ENCODE measurements around the gene NFATC2.

NFATC2 gene

DNA sequence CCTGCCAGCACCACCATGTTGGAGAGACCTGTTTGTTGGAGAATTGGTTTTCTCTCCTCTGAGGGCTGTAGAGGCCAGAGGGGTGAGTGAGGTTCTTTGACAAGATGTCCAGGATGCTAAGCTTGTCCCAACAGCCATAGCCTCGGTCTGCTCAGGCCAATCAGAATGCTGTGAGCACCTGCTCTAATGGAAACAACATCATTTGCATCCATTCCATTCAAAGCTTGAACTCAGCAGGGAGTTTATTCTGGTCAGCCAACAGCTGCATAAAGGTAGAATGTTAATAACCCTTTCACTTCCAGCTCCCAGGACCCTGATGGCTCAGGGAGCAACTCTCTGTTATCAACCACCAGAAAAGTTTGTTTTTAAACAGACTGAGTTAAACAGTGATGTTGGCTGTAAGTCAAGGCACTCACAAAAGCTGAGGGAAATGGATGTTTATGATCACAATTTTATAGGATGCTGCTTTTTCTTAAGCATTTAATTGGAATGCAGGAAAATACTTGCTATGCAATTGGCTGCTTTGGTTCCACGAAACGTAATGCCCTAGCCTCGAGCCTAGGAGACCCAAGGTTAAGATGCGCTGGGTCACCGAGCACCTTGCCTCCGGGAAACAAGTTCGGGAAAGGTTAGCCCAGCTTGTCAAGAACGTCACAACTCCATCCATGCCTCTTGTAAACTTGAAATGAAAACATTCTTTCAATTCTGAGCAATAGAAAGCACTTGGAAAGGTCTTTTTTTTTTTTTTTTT, 155.2 kb downstream of the NFATC2 start:
- H3K9ac ChIP-seq (ENCODE audit: insufficient read length, low read depth): no peak overlapping the region
- TF ChIP-seq ZNF274 (IDR thresholded peaks at IDR 0.05; ENCODE audit: low read depth, low read length) (no peak), SUZ12 (IDR thresholded peaks at IDR 0.05; ENCODE audit: extremely low read depth, insufficient read depth, insufficient read length) (no peak), YY1 (IDR thresholded peaks at IDR 0.05; ENCODE audit: insufficient read depth, insufficient read length) (no peak)
- H3K9me3 ChIP-seq (ENCODE audit: insufficient read depth, low read length): no peaks in the 10 kb centered on the region
- H3K4me1 ChIP-seq (ENCODE audit: insufficient read depth, insufficient read length): peaks cover 2% of the 10 kb centered on the region
- no peaks in the 10 kb centered on the region for H3K27me3 ChIP-seq (ENCODE audit: insufficient read depth, insufficient read length)
- DNase-seq (ENCODE audit: low read depth, low spot score): peak; percentile 78
- peaks cover 4% of the 10 kb centered on the region for H3K36me3 ChIP-seq (ENCODE audit: insufficient read depth, insufficient read length, low read length)
- no peak overlapping the region for H3K4me3 ChIP-seq (ENCODE audit: insufficient read length, low read depth)

GRCh38 chr20:51386586-51386985, 155.9 kb downstream of the NFATC2 start:
- no peaks in the 10 kb centered on the region for H3K27me3 ChIP-seq (ENCODE audit: insufficient read depth, insufficient read length)
- H3K4me1 ChIP-seq (ENCODE audit: insufficient read depth, insufficient read length): peaks cover 2% of the 10 kb centered on the region
- TF ChIP-seq ZNF274 (IDR thresholded peaks at IDR 0.05; ENCODE audit: low read depth, low read length) (no peak), YY1 (IDR thresholded peaks at IDR 0.05; ENCODE audit: insufficient read depth, insufficient read length) (no peak), SUZ12 (IDR thresholded peaks at IDR 0.05; ENCODE audit: extremely low read depth, insufficient read depth, insufficient read length) (no peak)
- no peak overlapping the region for H3K4me3 ChIP-seq (ENCODE audit: insufficient read length, low read depth)
- H3K36me3 ChIP-seq (ENCODE audit: insufficient read depth, insufficient read length, low read length): peaks cover 4% of the 10 kb centered on the region
- DNase-seq (ENCODE audit: low read depth, low spot score): no peak
- H3K9ac ChIP-seq (ENCODE audit: insufficient read length, low read depth): no peak overlapping the region
- no peaks in the 10 kb centered on the region for H3K9me3 ChIP-seq (ENCODE audit: insufficient read depth, low read length)

GRCh38 chr20:51385646-51386530, 156.6 kb downstream of the NFATC2 start:
- H3K36me3 ChIP-seq (ENCODE audit: insufficient read depth, insufficient read length, low read length): peaks cover under 1% of the 10 kb centered on the region
- no peaks in the 10 kb centered on the region for H3K27me3 ChIP-seq (ENCODE audit: insufficient read depth, insufficient read length)
- H3K4me1 ChIP-seq (ENCODE audit: insufficient read depth, insufficient read length): peaks cover 2% of the 10 kb centered on the region
- peak; percentile 62 for DNase-seq (ENCODE audit: low read depth, low spot score)
- no peak for TF ChIP-seq SUZ12 (IDR thresholded peaks at IDR 0.05; ENCODE audit: extremely low read depth, insufficient read depth, insufficient read length)
- TF ChIP-seq ZNF274 (IDR thresholded peaks at IDR 0.05; ENCODE audit: low read depth, low read length): no peak
- TF ChIP-seq YY1 (IDR thresholded peaks at IDR 0.05; ENCODE audit: insufficient read depth, insufficient read length): no peak
- no peak overlapping the region for H3K4me3 ChIP-seq (ENCODE audit: insufficient read length, low read depth)
- H3K9ac ChIP-seq (ENCODE audit: insufficient read length, low read depth): no peak overlapping the region
- no peaks in the 10 kb centered on the region for H3K9me3 ChIP-seq (ENCODE audit: insufficient read depth, low read length)

DNA sequence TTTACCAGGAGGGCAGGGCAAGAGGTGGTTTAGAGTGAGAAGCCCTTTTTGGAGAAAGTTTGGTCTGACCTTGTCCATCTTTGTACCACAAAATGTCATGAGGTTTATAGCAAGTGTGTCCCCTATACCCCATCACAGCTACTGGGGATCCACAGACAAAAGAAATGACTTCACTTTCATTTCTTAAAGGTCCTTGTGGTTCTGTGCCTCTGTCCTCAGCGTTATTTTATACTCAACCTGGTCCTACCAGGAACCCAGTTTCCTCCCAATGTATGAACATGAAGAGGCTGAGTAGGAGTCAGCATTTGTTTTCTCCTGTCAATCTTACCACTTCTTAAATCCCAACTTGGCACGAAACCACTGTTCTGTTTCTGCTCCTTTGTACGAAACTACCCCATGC, 157.6 kb downstream of the NFATC2 start:
- Histone ChIP-seq H3K9me3 (ENCODE audit: insufficient read depth, low read length) (no peaks in the 10 kb centered on the region), H3K36me3 (ENCODE audit: insufficient read depth, insufficient read length, low read length) (no peaks in the 10 kb centered on the region), H3K9ac (ENCODE audit: insufficient read length, low read depth) (no peak overlapping the region), H3K4me3 (ENCODE audit: insufficient read length, low read depth) (no peak overlapping the region), H3K4me1 (ENCODE audit: insufficient read depth, insufficient read length) (peaks cover 2% of the 10 kb centered on the region), H3K27me3 (ENCODE audit: insufficient read depth, insufficient read length) (no peaks in the 10 kb centered on the region)
- no peak for DNase-seq (ENCODE audit: low read depth, low spot score)
- TF ChIP-seq ZNF274 (IDR thresholded peaks at IDR 0.05; ENCODE audit: low read depth, low read length): no peak

DNA sequence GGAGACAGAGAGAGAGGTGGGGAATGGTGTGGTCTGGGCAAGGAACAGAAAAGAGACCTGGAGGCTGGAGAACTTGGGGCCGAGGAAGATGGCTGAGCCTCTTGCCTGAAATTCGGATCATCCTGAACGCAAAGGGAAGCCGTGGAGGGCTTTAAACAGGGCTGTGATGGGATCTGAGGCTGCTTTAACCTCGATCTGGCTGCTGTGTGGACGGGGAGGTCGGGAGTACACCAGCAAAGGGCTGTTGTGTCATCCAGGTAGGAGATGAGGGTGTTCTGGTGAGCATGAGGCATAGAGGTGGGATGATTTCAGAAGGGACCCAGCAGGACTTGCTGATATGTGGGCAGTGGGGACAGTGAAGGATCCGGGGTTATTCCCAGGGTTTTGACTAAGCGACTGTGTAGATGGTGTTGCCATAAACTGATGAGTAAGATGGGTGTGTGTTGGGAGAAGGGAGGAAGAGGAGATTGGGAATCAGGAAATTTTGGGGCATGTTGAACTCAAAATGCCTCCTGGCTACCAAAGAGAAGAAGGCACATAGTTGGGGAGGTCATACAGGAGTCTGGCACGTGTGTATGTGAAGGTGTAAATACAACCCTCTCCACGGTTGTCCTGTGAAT, 158.5 kb downstream of the NFATC2 start:
- Histone ChIP-seq H3K27me3 (ENCODE audit: insufficient read depth, insufficient read length) (no peaks in the 10 kb centered on the region), H3K9ac (ENCODE audit: insufficient read length, low read depth) (no peak overlapping the region), H3K36me3 (ENCODE audit: insufficient read depth, insufficient read length, low read length) (no peaks in the 10 kb centered on the region), H3K4me3 (ENCODE audit: insufficient read length, low read depth) (no peak overlapping the region), H3K4me1 (ENCODE audit: insufficient read depth, insufficient read length) (peaks cover 2% of the 10 kb centered on the region), H3K9me3 (ENCODE audit: insufficient read depth, low read length) (no peaks in the 10 kb centered on the region)
- TF ChIP-seq YY1 (IDR thresholded peaks at IDR 0.05; ENCODE audit: insufficient read depth, insufficient read length) (no peak), ZNF274 (IDR thresholded peaks at IDR 0.05; ENCODE audit: low read depth, low read length) (no peak), SUZ12 (IDR thresholded peaks at IDR 0.05; ENCODE audit: extremely low read depth, insufficient read depth, insufficient read length) (no peak)
- DNase-seq (ENCODE audit: low read depth, low spot score): no peak

DNA sequence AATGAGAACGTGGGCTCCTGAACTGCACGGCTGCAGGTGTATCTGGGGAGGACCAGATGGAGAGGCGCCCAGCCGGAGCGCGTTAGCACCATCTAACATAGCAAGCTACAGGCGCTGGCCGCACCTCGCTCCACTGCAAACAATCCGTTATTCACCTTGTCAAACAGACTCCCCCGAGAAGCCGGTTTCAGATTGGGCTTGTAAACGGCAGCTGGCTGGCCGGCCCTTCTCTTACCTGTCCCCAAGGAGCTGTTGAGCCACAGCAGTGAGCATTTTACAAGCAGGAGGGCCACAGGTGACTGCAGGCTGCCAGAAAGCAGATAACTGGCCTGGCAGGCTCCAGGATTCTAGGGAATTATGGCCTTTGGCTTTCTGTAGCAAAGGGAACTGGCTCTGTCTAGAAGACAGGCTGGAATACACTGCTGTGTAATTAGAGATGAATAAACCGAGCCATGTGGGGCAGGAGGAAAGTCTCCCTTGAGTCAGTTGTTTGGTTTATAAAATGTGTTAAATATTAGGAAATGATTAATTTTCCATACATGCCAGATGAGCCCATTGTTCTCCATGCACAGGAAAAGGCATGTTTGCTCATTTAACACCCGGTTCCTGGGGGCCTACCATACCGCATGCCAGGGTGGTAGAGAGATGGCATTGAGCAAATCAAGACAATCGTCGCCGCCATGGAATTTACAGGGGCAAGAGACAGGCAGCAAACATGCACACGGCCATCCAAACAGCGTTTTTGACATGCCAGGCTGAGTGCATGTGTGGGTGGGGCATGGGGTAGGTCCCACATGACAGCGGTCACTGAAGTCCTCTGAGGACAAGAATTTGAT, 159.3 kb downstream of the NFATC2 start:
- H3K9me3 ChIP-seq (ENCODE audit: insufficient read depth, low read length): no peaks in the 10 kb centered on the region
- H3K36me3 ChIP-seq (ENCODE audit: insufficient read depth, insufficient read length, low read length): no peaks in the 10 kb centered on the region
- no peak for TF ChIP-seq YY1 (IDR thresholded peaks at IDR 0.05; ENCODE audit: insufficient read depth, insufficient read length)
- no peak for TF ChIP-seq ZNF274 (IDR thresholded peaks at IDR 0.05; ENCODE audit: low read depth, low read length)
- TF ChIP-seq SUZ12 (IDR thresholded peaks at IDR 0.05; ENCODE audit: extremely low read depth, insufficient read depth, insufficient read length): no peak
- no peak for DNase-seq (ENCODE audit: low read depth, low spot score)
- no peaks in the 10 kb centered on the region for H3K27me3 ChIP-seq (ENCODE audit: insufficient read depth, insufficient read length)
- H3K4me1 ChIP-seq (ENCODE audit: insufficient read depth, insufficient read length): peaks cover 2% of the 10 kb centered on the region
- H3K4me3 ChIP-seq (ENCODE audit: insufficient read length, low read depth): no peak overlapping the region
- no peak overlapping the region for H3K9ac ChIP-seq (ENCODE audit: insufficient read length, low read depth)

Data from NT2/D1 (cell line).